AG04450 (cell line): ENCODE data around the gene ZSCAN5A. TPM values are rescaled to one million over a fixed set of nuclear protein-coding genes. Genes with fewer than 3 reads are reported as not detected.
"Not testable (repeated sequence)": the region's sequence is repeated elsewhere in the genome, so short reads cannot be mapped to it uniquely, and the experiment has no call there.

Experiments used
- CTCF ChIA-PET: fragments of 300-600, 350-600 bp; formaldehyde crosslinking; extraction: SDS; loops from one replicate; lab custom pipeline; 2022; ENCODE audit warnings: antibody characterized with exemption, inconsistent platforms; lab: Charles Lee
- POLR2A ChIA-PET: fragments of 350-600 bp; formaldehyde crosslinking; extraction: SDS; loops from one replicate; lab custom pipeline; 2021; ENCODE audit warnings: antibody characterized with exemption, inconsistent platforms; lab: Yijun Ruan, JAX
- DNase-seq: peaks from one replicate; pipeline ENCODE4 v3.0.0-alpha.2; 2011; ENCODE audit warnings: low read depth, low spot score
- H3K27ac ChIP-seq: one replicate; pipeline ENCODE4 v1.5.1; 2012; ENCODE audit warnings: low read depth, low read length, control low read depth
- H3K27me3 ChIP-seq: one replicate; pipeline ENCODE4 v1.6.0; 2012; ENCODE audit warnings: low read length; ENCODE audit not compliant: control insufficient read depth, insufficient read depth
- H3K4me3 ChIP-seq: 2 replicates; pipeline ENCODE4 v1.5.1; 2011; ENCODE audit warnings: mild to moderate bottlenecking, low read depth, low read length, control low read depth
- H3K9me3 ChIP-seq: 2 replicates; pipeline ENCODE4 v1.5.1; 2012; ENCODE audit warnings: low read length; ENCODE audit not compliant: control insufficient read depth, insufficient read depth
- polyA plus RNA-seq: library from polyadenylated mRNA; depleted of rRNA; stranded (reverse); fragments of >200 nt; gene quantifications from 2 replicates; pipeline ENCODE4 v1.2.3, GENCODE V29; 2011
- TF ChIP-seq, protein P1 (sequence below): IDR thresholded peaks from 2 replicates; pipeline ENCODE4 v1.5.1; 2011; ENCODE audit warnings: low read depth, low read length, control low read depth, inconsistent platforms

ZSCAN5A gene
- polyA plus RNA-seq, 1 experiment = 3.7 TPM

DNA sequence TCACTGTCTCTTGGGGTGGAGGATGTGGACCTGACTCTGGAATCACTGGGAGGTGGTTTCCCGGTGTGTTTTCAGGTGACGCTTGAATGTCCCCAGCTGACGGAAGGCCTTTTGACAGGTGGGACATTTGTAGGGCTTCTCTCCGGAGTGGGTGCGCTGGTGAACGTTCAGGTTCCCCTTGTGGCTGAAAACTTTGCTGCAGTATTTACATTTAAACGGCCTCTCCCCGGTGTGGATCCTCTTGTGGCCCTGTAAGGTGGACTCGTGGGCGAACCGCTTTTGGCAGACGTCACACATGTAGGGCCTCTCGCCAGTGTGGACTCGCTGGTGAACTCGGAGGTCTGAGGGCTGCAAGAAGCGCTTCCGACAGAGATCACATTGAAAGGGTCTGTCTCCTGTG lies 124.9 kb downstream of the ZSCAN5A start:
- DNase-seq = no peak
- ChIA-PET POLR2A (no interaction called here), CTCF (no interaction called here)
- no peak overlapping the region for H3K27ac ChIP-seq
- no peak overlapping the region for H3K4me3 ChIP-seq
- H3K9me3 ChIP-seq = peaks cover 4% of the 10 kb centered on the region
- H3K27me3 ChIP-seq = no peaks in the 10 kb centered on the region
- TF ChIP-seq, protein P1, sequence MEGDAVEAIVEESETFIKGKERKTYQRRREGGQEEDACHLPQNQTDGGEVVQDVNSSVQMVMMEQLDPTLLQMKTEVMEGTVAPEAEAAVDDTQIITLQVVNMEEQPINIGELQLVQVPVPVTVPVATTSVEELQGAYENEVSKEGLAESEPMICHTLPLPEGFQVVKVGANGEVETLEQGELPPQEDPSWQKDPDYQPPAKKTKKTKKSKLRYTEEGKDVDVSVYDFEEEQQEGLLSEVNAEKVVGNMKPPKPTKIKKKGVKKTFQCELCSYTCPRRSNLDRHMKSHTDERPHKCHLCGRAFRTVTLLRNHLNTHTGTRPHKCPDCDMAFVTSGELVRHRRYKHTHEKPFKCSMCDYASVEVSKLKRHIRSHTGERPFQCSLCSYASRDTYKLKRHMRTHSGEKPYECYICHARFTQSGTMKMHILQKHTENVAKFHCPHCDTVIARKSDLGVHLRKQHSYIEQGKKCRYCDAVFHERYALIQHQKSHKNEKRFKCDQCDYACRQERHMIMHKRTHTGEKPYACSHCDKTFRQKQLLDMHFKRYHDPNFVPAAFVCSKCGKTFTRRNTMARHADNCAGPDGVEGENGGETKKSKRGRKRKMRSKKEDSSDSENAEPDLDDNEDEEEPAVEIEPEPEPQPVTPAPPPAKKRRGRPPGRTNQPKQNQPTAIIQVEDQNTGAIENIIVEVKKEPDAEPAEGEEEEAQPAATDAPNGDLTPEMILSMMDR = no peak

DNA sequence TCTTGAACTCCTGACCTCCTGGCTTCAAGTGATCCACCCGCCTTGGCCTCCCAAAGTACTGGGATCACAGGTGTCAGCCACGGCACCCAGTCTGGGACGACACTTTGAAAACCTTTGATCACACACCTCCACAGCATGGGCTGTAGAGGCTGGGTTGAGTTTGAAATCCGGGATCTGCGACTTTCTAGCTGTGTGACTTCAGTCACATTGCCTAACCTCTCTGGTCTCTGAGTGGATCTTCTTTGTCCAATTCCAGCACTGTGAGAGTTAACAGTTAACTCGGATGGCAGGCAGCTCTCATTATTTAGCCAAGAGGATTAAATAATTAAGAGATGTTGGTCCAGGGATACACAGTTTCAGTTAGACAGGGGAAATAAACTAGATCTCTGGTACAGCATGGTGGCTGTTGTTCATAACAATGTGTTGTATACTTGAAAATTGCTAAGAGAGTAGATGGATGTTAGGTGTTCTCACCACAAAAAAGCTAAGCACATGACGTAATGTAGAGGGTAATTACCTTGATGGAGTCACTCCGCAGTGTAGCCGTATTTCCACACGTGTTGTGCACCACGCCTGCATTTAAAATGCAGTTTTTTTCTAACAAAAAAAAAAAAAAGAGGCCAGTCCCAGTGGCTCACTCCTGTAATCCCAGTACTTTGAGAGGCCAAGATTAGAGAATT lies 136.9 kb downstream of the ZSCAN5A start:
- ChIA-PET POLR2A (no interaction called here), CTCF (interaction anchor here (1.0 to 1.8 kb wide), 7 partner anchors 8 to 155 kb away, joined by 3 to 8 read pairs (median 4); no protein-coding TSS in a partner anchor)
- no peak overlapping the region for H3K4me3 ChIP-seq
- no peak for DNase-seq
- H3K9me3 ChIP-seq = peaks cover 10% of the 10 kb centered on the region; the same call in 1 of the 2 replicates
- peaks cover 4% of the 10 kb centered on the region for H3K27me3 ChIP-seq
- no peak overlapping the region for H3K27ac ChIP-seq
- TF ChIP-seq, protein P1 = no peak

DNA sequence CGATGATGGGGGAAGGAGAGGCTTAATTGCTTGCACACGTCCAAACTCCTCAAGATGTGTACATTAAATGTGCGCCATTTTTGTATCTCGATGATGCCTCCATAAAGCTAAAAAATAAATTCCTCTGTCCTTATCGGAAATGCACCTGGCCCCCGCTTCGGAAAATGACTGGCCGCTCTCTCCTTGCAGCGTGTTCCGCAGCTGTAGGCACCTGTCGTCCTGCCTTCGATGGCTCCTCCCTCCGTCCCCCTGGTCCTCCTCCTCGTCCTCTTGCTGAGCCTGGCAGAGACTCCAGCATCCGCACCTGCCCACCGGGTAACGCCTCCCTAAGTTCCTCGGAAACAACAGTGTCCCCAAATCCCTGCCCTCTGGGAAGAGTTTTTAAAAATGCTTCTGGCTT lies 137.8 kb downstream of the ZSCAN5A start:
- Histone ChIP-seq H3K27me3 (peaks cover 4% of the 10 kb centered on the region), H3K27ac (no peak overlapping the region), H3K4me3 (no peak overlapping the region), H3K9me3 (peaks cover 8% of the 10 kb centered on the region; the same call in 1 of the 2 replicates)
- TF ChIP-seq, protein P1 = no peak
- CTCF ChIA-PET = interaction anchor here (1.0 kb wide), 2 partner anchors 98 to 104 kb away, joined by 3 read pairs; no protein-coding TSS in a partner anchor
- DNase-seq = no peak
- POLR2A ChIA-PET = no interaction called here

DNA sequence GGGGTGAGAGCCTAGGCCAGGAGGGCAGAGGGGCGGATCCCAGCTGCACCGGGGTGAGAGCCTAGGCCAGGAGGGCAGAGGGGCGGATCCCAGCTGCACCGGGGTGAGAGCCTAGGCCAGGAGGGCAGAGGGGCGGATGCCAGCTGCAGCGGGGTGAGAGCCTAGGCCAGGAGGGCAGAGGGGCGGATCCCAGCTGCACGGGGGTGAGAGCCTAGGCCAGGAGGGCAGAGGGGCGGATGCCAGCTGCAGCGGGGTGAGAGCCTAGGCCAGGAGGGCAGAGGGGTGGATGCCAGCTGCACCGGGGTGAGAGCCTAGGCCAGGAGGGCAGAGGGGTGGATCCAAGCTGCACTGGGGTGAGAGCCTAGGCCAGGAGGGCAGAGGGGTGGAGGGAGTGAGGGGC lies 138.3 kb downstream of the ZSCAN5A start:
- H3K27ac ChIP-seq, DNase-seq, H3K9me3 ChIP-seq, POLR2A ChIA-PET, H3K4me3 ChIP-seq, H3K27me3 ChIP-seq: not testable (repeated sequence)
- CTCF ChIA-PET = interaction anchor here (0.6 to 10.6 kb wide), 3 partner anchors 99 to 574 kb away, joined by 3 to 140 read pairs (median 4); no protein-coding TSS in a partner anchor

DNA sequence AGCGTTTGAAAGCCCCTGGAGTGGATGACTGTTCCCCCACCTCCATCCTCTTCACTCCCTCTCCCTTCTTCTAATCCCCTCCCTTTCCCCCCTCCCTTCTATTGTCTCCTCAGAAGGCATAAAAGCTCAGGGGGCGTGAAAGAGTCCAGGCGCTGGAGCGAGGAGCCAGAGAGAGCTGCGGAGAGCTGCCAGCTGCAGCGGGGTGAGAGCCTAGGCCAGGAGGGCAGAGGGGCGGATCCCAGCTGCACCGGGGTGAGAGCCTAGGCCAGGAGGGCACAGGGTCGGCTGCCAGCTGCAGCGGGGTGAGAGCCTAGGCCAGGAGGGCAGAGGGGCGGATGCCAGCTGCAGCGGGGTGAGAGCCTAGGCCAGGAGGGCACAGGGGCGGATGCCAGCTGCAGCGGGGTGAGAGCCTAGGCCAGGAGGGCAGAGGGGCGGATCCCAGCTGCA lies 138.8 kb downstream of the ZSCAN5A start, which contains the start of gene GALP:
GALP (plus strand) TSS at position 148 of the 447 bp plus-strand sequence. CDS start 1,101 bp downstream, outside the sequence.
- H3K4me3 ChIP-seq, H3K27ac ChIP-seq, H3K9me3 ChIP-seq, POLR2A ChIA-PET, H3K27me3 ChIP-seq, DNase-seq: not testable (repeated sequence)
- CTCF ChIA-PET = interaction anchor here (0.5 to 10.6 kb wide), 3 partner anchors 99 to 1290 kb away, joined by 4 to 140 read pairs (median 4); no protein-coding TSS in a partner anchor

DNA sequence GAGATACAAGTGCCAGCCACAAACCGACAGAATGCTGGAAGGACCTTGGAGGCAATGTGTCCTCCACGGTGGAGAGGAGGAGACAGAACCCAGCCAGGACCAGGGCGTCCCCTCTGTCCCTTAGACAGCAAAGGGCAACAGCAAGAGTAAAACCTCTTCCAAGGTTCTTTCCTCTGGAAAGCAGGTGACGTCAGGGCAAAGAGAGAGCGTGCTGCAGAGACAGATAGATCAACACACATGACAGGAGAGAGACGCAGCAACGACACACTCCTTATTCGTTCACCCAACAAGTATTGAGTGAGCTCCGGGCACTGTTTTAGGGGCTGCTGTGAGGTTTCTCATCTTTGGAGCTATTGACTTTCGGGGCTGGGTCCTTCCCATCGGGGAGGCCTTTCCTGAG lies 140.1 kb downstream of the ZSCAN5A start:
- Histone ChIP-seq H3K27me3 (peaks cover 4% of the 10 kb centered on the region), H3K4me3 (no peak overlapping the region), H3K9me3 (no peaks in the 10 kb centered on the region; the same call in 1 of the 2 replicates), H3K27ac (no peak overlapping the region)
- ChIA-PET POLR2A (no interaction called here), CTCF (interaction anchor here (1.0 to 10.6 kb wide), 4 partner anchors 89 to 107 kb away, joined by 3 to 140 read pairs (median 22); no protein-coding TSS in a partner anchor)
- DNase-seq = no peak
- TF ChIP-seq, protein P1 = no peak
